HG03565 (cell line): ENCODE measurements around the gene SPTBN5.
A peak's percentile ranks its signal among the peaks of the same experiment; 100 is the strongest.
"Not testable (repeated sequence)": the region's sequence is repeated elsewhere in the genome, so short reads cannot be mapped to it uniquely, and the experiment has no call there.

Source experiments
- ATAC-seq: cut with Tn5 transposase; IDR thresholded peaks from one replicate; pipeline ENCODE4 v1.9.1; 2021; ENCODE audit warnings: mild to moderate bottlenecking, moderate library complexity; ENCODE audit not compliant: unreplicated experiment

Gene SPTBN5

DNA sequence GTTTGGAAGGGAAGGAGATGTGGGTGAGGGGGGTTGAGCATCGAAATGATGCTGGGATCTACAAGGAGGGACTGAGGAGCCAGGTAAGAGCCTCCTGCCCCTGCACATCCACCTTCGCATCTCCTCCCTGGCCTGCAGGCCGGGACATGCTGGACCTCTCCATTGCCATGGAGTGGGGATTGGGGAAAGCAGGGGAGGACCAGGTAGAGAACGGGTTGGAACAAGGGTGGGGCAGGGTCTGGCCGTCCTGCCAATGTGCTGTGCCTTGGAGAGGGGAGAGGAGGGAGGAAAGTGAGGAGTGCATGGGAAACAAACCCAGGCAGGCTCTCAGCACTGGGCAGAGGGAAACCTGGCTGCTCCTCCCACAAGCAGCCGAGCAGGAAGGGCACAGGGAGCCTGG is 44.6 kb downstream of the SPTBN5 start:
- ATAC-seq = no peak

DNA sequence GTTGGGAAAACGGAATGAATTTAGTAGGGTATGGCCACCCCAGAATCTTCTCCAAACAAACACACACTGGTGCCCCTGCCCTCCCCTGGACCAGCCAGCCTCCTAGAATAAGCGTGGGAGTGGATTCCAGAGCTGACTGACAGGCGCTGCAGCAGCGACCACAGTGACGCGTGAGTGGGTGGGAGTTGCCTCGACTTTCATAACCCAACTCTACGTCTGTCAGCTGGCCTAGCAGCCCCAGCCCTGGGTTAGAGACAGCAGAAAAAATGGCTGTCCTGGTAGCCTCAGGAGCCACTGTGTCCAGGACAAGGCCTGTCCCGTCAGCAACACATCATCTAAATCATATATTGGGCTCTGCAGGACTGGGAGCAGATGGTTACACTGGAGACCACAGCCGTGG is 45.2 kb downstream of the SPTBN5 start:
- ATAC-seq = no peak

- ATAC-seq = no peak
Observed at GRCh38 chr15:41847981-41848380, 45.9 kb downstream of the SPTBN5 start.

- ATAC-seq = no peak
Observed at GRCh38 chr15:41847206-41847605, 46.6 kb downstream of the SPTBN5 start.

DNA sequence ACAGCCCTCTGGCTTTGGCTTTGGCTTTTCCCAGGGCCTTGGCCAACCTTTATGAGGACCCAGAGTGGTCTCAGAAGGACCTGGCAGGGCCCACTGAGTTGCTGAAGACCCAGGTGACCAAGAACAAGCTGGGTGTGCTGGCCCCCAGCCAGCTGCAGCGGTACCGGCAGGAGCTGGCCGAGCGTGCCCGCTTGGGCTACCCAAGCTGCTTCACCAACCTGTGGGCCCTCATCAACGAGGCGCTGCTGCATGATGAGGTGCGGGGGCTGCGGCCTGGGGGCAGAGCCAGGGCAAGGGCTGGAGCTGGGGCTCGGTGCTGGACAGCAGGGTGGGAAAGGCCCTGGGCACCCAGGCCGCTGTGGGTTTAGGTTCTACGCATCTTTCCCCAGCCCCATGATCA is 49.0 kb downstream of the SPTBN5 start:
- no peak for ATAC-seq

GRCh38 chr15:41843571-41843970 is 50.3 kb downstream of the SPTBN5 start:
- ATAC-seq = no peak

GRCh38 chr15:41842229-41842628 is 51.6 kb downstream of the SPTBN5 start:
- no peak for ATAC-seq

DNA sequence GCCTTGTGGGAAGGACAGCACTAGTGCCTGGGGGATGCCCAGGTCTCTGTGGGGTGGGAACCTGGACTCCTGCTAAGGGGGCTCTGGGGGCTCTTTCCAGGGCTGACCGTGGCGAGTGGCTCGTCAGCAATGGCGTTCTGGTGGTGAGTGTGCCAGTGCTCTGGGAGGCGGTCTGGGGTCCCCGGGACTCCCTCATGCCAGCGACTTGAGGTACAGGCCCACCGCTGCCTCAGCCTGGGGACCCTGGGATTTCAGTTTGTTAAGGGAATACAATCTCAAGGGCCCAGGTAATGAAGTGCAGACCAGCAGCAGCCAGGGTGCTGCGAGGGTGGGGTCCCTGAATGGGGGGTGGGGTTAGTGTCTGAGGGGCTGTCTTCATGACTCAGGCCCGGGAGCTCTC is 52.7 kb downstream of the SPTBN5 start:
- ATAC-seq = no peak

- no peak for ATAC-seq
Observed at GRCh38 chr15:41840673-41841072, 53.2 kb downstream of the SPTBN5 start.

DNA sequence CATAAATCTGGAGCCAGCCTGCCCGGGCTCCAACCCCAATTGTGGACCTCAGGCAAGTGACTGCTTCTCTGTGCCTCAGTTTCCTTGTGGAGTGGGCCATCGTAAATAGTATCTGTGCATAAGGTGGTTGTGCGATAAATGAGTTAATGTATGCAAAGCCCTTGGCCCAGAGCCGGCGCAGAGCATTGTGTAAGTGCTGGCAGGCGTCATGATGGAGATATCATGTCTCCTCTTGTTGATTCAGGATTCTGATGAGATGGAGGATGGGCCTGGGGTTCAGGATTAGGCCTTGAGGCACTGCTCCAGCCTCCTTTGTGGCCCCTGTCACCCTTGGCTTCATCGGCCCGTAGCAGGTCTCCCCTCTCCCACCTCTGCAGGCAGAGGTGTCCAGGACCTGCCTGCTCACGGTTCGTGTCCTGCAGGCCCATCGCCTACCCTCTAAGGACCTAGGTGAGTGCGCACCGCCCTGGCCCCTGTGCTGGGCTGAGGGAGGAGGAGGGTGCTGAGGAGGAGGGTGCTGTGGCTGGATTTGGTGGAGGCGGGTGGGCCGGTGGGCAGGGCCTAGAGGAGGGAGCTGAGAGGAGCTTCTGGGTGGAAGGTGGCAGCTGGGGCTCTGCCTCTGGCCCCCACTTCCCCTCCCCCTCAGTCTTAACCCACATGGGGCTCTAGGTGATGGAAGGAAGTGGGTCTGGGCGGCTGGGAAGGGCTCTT is 53.9 kb downstream of the SPTBN5 start:
- no peak for ATAC-seq

DNA sequence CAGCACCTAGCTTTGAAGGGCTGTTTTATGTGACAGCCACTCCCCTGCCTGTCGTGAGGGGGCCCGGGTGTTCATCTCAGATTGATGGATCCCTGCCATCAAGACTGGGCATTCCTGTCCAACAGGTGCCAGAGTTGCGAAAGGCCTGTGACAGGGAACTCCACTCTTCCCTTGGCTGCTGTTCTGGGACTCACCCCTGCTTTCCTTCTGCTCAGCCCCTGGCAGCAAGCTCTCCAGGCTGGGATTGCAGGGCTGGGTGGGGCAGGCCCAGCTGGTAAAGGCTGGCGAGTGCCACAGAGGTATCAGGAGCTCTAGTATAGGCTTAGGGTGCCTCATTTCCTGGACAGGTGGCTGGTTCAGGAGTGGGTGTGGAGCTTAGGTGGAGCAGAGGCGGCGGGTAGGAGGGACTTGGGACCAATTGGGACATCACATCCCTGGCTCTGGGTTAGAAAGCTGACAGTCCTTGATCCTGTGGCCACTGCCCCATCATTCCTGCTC is 55.4 kb downstream of the SPTBN5 start, which contains the start of gene PLA2G4B:
PLA2G4B (plus strand) TSS at position 448 of the 498 bp plus-strand sequence. CDS start 67 bp downstream, outside the sequence.
- ATAC-seq = no peak

GRCh38 chr15:41836713-41837454 is 57.0 kb downstream of the SPTBN5 start:
- no peak for ATAC-seq

- ATAC-seq = no peak
Observed at GRCh38 chr15:41836073-41836472, 57.8 kb downstream of the SPTBN5 start.

- no peak for ATAC-seq
Observed at GRCh38 chr15:41834096-41834495, 59.8 kb downstream of the SPTBN5 start.

- ATAC-seq = no peak
Observed at GRCh38 chr15:41832875-41833274, 61.0 kb downstream of the SPTBN5 start.

DNA sequence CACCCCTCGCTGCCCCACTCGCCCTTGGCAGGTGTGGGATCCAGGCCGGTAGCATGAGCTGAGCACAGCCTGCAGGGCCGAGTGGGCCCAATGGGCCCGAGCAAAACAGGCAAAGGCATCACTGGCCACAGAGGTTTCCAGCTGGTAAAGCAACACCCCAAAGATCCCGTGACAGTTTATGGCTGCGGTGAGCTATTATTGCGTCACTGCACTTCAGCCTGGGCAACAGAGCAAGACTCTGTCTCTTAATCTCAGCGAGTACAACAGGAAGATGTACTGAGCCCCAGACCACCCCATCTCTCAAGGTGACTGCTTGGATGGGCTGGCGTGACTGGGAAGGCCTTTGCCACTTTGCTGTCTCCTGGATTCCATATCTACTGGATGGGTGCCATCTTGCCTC is 61.6 kb downstream of the SPTBN5 start:
- no peak for ATAC-seq

- ATAC-seq = not testable (repeated sequence)
Observed at GRCh38 chr15:41831291-41831690, 62.6 kb downstream of the SPTBN5 start.

DNA sequence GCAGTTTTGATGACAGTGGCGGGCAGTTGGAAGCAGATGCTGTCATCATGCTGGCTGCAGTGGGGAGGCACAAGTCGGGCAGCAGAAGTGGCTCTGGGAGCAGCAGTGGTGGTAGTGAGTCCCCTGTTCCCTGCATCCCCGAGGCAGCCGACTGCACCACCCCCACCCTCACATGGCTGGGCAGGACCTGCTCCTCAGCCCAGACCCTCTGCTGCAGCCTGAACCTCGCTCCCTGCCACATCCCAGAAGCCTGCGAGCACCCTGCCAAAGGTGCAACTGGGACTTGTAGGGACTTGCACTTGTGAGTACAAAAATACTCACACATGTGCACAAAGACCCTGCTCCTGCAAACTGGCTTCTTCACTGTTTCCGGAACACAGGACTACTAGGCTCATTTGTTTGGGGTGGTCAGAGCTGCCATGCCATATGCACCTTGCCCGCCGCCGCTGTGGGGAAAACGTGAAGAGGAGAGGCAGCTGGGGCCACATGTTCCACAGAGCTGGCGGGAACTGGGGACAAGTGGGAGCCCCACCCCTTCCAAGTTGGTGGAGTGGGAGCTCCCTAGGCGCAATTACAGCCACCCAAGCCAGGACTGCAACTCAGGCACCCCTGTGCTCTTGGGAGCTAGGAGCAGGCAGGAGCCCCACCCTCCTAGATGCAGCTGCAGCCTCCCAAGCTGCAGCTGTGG is 63.8 kb downstream of the SPTBN5 start:
- no peak for ATAC-seq

DNA sequence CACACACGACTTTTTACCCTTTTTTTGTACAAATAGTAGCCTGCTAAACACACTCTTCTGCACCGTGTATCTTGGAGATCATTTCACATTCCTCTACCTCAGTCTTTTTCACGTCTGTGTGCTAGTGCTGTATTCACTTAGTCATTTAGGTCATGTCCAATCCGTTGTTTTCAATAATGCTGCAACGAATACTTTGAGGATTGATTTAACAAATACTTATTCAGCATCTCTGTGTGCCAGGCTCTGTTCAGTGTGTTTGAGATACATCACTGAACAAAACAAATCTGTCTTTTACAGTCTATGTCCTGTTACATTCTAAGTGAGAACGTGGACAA is 65.1 kb downstream of the SPTBN5 start:
- no peak for ATAC-seq

DNA sequence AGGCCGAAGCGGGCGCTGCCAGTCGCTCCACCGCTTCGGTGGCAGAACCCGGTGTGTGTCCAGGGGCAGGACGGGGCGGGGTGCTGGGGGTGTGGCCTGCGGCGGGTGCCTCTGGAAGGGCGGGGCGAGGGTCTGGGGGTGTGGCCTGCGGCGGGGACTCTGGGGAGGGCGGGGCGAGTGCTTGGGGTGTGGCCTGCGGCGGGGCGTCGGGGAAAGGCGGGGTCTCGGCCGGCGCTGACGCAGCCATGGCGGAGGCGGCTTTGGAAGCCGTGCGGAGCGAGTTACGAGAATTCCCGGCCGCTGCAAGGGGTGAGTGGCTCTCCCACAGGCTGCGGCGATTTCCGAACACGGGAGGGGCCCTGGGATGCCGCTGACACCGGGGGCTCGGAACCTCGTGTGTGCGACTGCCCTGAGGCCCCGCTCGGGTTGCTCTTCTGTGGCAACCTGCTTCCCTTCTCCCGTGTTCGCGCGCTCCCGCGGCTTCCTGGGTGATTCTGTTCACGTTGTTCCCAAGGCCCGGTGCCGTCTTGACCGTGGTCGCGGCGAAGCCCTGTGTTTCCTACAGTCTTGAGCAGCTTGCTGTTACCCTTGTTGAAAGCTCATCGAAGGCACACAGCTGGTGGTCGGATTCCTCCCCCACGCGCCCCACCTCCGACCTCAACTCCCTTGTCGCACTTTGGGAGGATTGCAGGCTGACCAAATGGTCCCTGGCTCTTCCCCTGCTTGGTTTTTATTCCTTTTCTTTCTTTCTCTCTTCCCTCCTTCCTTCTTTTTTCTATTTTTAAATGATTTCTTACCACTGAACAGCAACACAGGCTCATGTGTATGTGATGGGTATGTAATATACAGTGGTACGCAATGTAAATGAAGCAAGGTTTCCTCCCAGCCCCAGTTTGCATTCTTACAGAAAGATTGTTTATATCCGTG is 65.7 kb downstream of the SPTBN5 start, which contains the start of gene JMJD7:
JMJD7 (plus strand) TSS at position 213 of the 927 bp plus-strand sequence; CDS start at position 246, 33 bp downstream.
- peak; percentile 50 for ATAC-seq
